A673 (cell line): Measurements from ENCODE around the gene MGA. TPM values are rescaled to one million over a fixed set of nuclear protein-coding genes. Genes with fewer than 3 reads are reported as not detected.

ENCODE experiments used
- BruUV-seq: library from RNA; stranded (reverse); fragments of 400-500 nt; replicated peaks from 2 replicates; lab custom pipeline; 2021; lab: Mats Ljungman, UMichigan
- CTCF ChIA-PET: fragments of 300-600 bp; sonication (Branson Sonifier 250); formaldehyde crosslinking; loops from one replicate; lab custom pipeline; 2022; ENCODE audit warnings: antibody characterized with exemption; lab: Charles Lee
- POLR2A ChIA-PET: fragments of 300-600 bp; sonication (Branson Sonifier 250); formaldehyde crosslinking; loops from one replicate; lab custom pipeline; 2022; ENCODE audit warnings: antibody characterized with exemption; ENCODE audit not compliant: low non-redundant PET; lab: Charles Lee
- DNase-seq: peaks from one replicate; pipeline ENCODE4 v3.0.0-alpha.2; 2015; ENCODE audit warnings: low spot score
- H3K27ac ChIP-seq: fragments of 200-600 bp; sonication (generic); 2 replicates; pipeline ENCODE4 v1.5.1; 2016; ENCODE audit warnings: mixed run types, low read depth, mild to moderate bottlenecking, mixed read lengths, antibody characterized with exemption, low read length; ENCODE audit not compliant: poor library complexity, severe bottlenecking
- H3K27me3 ChIP-seq: fragments of 200-600 bp; sonication (generic); replicated peaks from 2 replicates; pipeline ENCODE4 v1.6.1; 2017; ENCODE audit warnings: mixed run types, low read depth, mild to moderate bottlenecking, mixed read lengths, antibody characterized with exemption, low read length; ENCODE audit not compliant: insufficient read depth, poor library complexity
- H3K36me3 ChIP-seq: fragments of 200-600 bp; sonication (generic); 2 replicates; pipeline ENCODE4 v1.6.1; 2016; ENCODE audit warnings: mixed run types, mild to moderate bottlenecking, mixed read lengths, antibody characterized with exemption, low read length; ENCODE audit not compliant: insufficient read depth, poor library complexity, severe bottlenecking
- H3K4me1 ChIP-seq: fragments of 200-600 bp; sonication (generic); 2 replicates; pipeline ENCODE4 v1.6.1; 2017; ENCODE audit warnings: mixed run types, mild to moderate bottlenecking, mixed read lengths, antibody characterized with exemption, low read length; ENCODE audit not compliant: insufficient read depth, poor library complexity, severe bottlenecking
- H3K4me3 ChIP-seq: fragments of 200-600 bp; sonication (generic); 2 replicates; pipeline ENCODE4 v1.5.1; 2016; ENCODE audit warnings: low read depth, mixed run types, mild to moderate bottlenecking, mixed read lengths, low read length; ENCODE audit not compliant: poor library complexity, severe bottlenecking
- H3K9me3 ChIP-seq: fragments of 200-600 bp; sonication (generic); 2 replicates; pipeline ENCODE4 v1.6.1; 2016; ENCODE audit warnings: mixed run types, low read depth, mild to moderate bottlenecking, mixed read lengths, antibody characterized with exemption, low read length; ENCODE audit not compliant: poor library complexity, severe bottlenecking
- EZH2 ChIP-seq: fragments of 200-600 bp; sonication (generic); IDR thresholded peaks from 2 replicates; pipeline ENCODE4 v1.6.1; 2017; ENCODE audit warnings: borderline replicate concordance, low read depth, mild to moderate bottlenecking, mixed read lengths, antibody characterized with exemption, low read length; ENCODE audit not compliant: poor library complexity, severe bottlenecking
- intact Hi-C: fragments of 100-400 bp; cut with micrococcal nuclease; formaldehyde crosslinking; loops from one replicate; pipeline ENCODE4 v1.10.0; 2022; ENCODE audit not compliant: unreplicated experiment
- total RNA-seq: library from RNA; stranded (reverse); gene quantifications from 2 replicates; pipeline ENCODE4 v1.2.3, GENCODE V29; 2021
- TF ChIP-seq, protein P1 (sequence below): fragments of 300-800, 200-600 bp; sonication (generic); conservative IDR thresholded peaks from 2 replicates; pipeline ENCODE4 v1.5.1; 2017; ENCODE audit warnings: low read depth, mild to moderate bottlenecking, antibody characterized with exemption, low read length, moderate library complexity, mixed read lengths

MGA gene
- total RNA-seq, 1 experiment from 2014 or later = 49.3 TPM

DNA sequence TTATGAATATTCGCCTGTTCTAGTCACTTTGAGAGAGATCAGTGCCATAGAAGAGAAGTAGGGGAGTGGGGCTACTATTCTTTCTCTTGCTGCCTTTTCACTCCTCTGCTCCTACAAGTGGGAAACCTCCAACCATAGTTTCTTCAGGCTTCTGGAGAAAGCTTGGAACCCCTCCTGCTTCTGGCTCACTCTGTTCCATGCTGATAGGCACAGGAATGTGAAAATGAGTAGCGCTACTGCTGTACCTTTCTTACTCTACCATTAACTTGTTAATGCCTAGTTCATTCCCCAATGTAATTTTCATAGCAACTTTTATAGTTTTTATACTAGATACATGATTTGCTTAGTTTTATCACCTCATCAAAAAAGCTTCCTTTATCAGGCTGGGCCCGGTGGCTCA is 141.0 kb downstream of the MGA start:
- ChIA-PET CTCF (no interaction called here), POLR2A (no interaction called here)

DNA sequence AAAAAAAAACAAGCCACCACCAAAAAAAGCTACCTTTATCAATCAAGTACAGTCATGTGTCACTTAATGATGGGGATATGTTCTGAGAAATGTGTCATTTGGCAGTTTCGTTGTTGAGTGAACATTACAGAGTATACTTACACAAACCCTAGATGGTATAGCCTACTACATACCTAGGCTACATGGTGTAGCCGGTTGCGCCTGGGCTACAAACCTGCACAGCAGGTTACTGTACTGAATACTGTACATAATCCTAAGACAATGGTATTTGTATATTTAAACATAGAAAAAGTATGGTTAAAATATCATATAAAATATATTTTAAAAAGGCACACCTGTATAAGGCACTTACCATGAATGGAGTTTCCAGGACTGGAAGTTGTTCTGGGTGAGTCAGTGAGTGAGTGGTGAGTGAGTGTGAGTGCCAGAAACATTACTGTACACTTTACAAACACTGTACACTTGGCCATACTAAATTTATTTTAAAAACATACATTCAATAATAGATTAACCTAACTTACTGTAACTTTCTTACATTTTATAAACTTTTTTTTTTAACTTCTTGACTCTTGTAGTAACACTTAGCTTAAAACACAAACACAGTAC is 141.7 kb downstream of the MGA start:
- H3K4me3 ChIP-seq = no peak overlapping the region
- no TSS peak for BruUV-seq
- H3K27ac ChIP-seq = no peak overlapping the region
- H3K4me1 ChIP-seq = peaks cover 7% of the 10 kb centered on the region
- ChIA-PET POLR2A (no interaction called here), CTCF (no interaction called here)
- no peaks in the 10 kb centered on the region for H3K27me3 ChIP-seq
- no peaks in the 10 kb centered on the region for H3K9me3 ChIP-seq
- intact Hi-C loops = no loop called here
- H3K36me3 ChIP-seq = peaks cover 2% of the 10 kb centered on the region
- no peak for DNase-seq
- TF ChIP-seq, protein P1, sequence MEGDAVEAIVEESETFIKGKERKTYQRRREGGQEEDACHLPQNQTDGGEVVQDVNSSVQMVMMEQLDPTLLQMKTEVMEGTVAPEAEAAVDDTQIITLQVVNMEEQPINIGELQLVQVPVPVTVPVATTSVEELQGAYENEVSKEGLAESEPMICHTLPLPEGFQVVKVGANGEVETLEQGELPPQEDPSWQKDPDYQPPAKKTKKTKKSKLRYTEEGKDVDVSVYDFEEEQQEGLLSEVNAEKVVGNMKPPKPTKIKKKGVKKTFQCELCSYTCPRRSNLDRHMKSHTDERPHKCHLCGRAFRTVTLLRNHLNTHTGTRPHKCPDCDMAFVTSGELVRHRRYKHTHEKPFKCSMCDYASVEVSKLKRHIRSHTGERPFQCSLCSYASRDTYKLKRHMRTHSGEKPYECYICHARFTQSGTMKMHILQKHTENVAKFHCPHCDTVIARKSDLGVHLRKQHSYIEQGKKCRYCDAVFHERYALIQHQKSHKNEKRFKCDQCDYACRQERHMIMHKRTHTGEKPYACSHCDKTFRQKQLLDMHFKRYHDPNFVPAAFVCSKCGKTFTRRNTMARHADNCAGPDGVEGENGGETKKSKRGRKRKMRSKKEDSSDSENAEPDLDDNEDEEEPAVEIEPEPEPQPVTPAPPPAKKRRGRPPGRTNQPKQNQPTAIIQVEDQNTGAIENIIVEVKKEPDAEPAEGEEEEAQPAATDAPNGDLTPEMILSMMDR = no peak
- TF ChIP-seq EZH2 = no peak

More for the DNA sequence above, 141.0 kb downstream of the MGA start:
- H3K27ac ChIP-seq = no peak overlapping the region
- H3K4me1 ChIP-seq = peaks cover 14% of the 10 kb centered on the region
- intact Hi-C loops = no loop called here
- DNase-seq = no peak
- BruUV-seq = no TSS peak
- H3K27me3 ChIP-seq = no peaks in the 10 kb centered on the region
- H3K9me3 ChIP-seq = no peaks in the 10 kb centered on the region
- TF ChIP-seq, protein P1 = no peak
- no peak for TF ChIP-seq EZH2
- H3K36me3 ChIP-seq = peaks cover 2% of the 10 kb centered on the region
- no peak overlapping the region for H3K4me3 ChIP-seq

DNA sequence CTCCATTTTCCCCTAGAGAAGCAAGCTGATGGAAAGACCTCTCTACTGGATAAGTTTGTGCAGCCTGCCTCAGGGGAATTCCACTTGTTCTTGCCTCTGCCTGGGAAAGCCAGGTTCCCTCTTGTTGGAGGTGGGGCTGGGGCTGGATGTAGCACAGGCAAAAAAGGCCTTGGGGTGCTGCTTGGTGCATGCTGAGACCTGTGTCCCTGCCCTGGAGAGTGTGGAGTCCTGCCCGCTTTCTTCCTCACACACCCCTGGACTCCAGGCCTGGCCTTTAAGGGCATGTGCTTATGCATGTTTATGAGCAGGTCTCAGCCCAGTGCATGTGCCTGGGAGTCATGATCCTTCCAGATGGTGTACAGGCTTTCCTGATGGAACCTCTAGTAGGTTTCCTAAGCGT is 144.2 kb downstream of the MGA start:
- no peaks in the 10 kb centered on the region for H3K4me1 ChIP-seq
- H3K27ac ChIP-seq = no peak overlapping the region
- ChIA-PET POLR2A (no interaction called here), CTCF (no interaction called here)
- H3K36me3 ChIP-seq = peaks cover 2% of the 10 kb centered on the region
- BruUV-seq = no TSS peak
- intact Hi-C loops = no loop called here
- H3K4me3 ChIP-seq = no peak overlapping the region
- TF ChIP-seq EZH2 = no peak
- TF ChIP-seq, protein P1 = no peak
- DNase-seq = no peak
- H3K9me3 ChIP-seq = no peaks in the 10 kb centered on the region
- no peaks in the 10 kb centered on the region for H3K27me3 ChIP-seq
